ENCODE results near the gene PPCDC. TPM values are rescaled to one million over a fixed set of nuclear protein-coding genes. Genes with fewer than 3 reads are reported as not detected.

Gene PPCDC
- polyA plus RNA-seq (2012; ENCODE audit: low read depth, missing spikeins) = 26.4 TPM

GRCh38 chr15:75023181-75023871 lies at the start of gene PPCDC:
Gene PPCDC, plus strand, starts transcription at chr15:75023590. Its CDS starts 4,729 bp downstream, at chr15:75028319.
- FAIRE-seq (peak; percentile 98), DNase-seq (ENCODE audit: insufficient read length, low spot score) (peak; percentile 97)
- TF ChIP-seq PAX5 (IDR thresholded peaks at IDR 0.05; ENCODE audit: insufficient read depth, low read length, severe bottlenecking) = no peak
- TF ChIP-seq POU2F2 (IDR thresholded peaks at IDR 0.05; ENCODE audit: low read depth, low read length) = peak; percentile 83
- TF ChIP-seq TAF1 (IDR thresholded peaks at IDR 0.05; ENCODE audit: low read depth, low read length) = peak; percentile 92
- peak; percentile 97 for TF ChIP-seq POLR2AphosphoS5 (IDR thresholded peaks at IDR 0.05; ENCODE audit: low read depth, low read length)
- TF ChIP-seq POLR2A (IDR thresholded peaks at IDR 0.05; ENCODE audit: low read depth, low read length) = peak; percentile 97
- no peak for TF ChIP-seq SPI1 (IDR thresholded peaks at IDR 0.05; ENCODE audit: low read depth, low read length)

GRCh38 chr15:74976159-74976558 lies 47.2 kb upstream of the PPCDC start:
- no peak for FAIRE-seq
- TF ChIP-seq POLR2AphosphoS5 (IDR thresholded peaks at IDR 0.05; ENCODE audit: low read depth, low read length) (no peak), TAF1 (IDR thresholded peaks at IDR 0.05; ENCODE audit: low read depth, low read length) (no peak), PAX5 (IDR thresholded peaks at IDR 0.05; ENCODE audit: insufficient read depth, low read length, severe bottlenecking) (no peak), POU2F2 (IDR thresholded peaks at IDR 0.05; ENCODE audit: low read depth, low read length) (no peak)
- no peak for DNase-seq (ENCODE audit: insufficient read length, low spot score)

DNA sequence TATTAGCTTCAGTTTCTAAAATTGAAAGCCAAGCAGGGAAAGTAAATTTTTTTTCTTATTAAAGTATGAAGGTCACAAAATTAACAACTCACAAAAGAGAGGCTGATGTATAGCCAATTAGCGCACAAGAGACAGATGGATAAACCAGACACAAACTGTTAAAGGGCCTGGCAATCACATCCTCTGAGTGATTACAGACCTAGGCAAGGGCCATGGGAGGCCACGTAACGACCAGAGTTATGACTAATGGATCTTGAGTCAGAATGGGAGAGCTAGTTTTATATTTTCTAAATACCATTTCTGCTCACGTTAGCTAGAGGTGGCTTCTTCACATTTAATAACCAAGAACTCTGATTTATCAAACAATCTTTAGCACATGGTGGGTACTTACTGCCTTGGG lies 45.8 kb upstream of the PPCDC start:
- no peak for DNase-seq (ENCODE audit: insufficient read length, low spot score)
- FAIRE-seq = no peak
- no peak for TF ChIP-seq POU2F2 (IDR thresholded peaks at IDR 0.05; ENCODE audit: low read depth, low read length)
- TF ChIP-seq SPI1 (IDR thresholded peaks at IDR 0.05; ENCODE audit: low read depth, low read length) = no peak
- TF ChIP-seq POLR2AphosphoS5 (IDR thresholded peaks at IDR 0.05; ENCODE audit: low read depth, low read length) = no peak
- no peak for TF ChIP-seq PAX5 (IDR thresholded peaks at IDR 0.05; ENCODE audit: insufficient read depth, low read length, severe bottlenecking)
- TF ChIP-seq POLR2A (IDR thresholded peaks at IDR 0.05; ENCODE audit: low read depth, low read length) = no peak
- no peak for TF ChIP-seq TAF1 (IDR thresholded peaks at IDR 0.05; ENCODE audit: low read depth, low read length)

- no peak for TF ChIP-seq POLR2A (IDR thresholded peaks at IDR 0.05; ENCODE audit: low read depth, low read length)
- no peak for TF ChIP-seq POU2F2 (IDR thresholded peaks at IDR 0.05; ENCODE audit: low read depth, low read length)
- TF ChIP-seq PAX5 (IDR thresholded peaks at IDR 0.05; ENCODE audit: insufficient read depth, low read length, severe bottlenecking) = no peak
- no peak for TF ChIP-seq POLR2AphosphoS5 (IDR thresholded peaks at IDR 0.05; ENCODE audit: low read depth, low read length)
- no peak for TF ChIP-seq TAF1 (IDR thresholded peaks at IDR 0.05; ENCODE audit: low read depth, low read length)
- no peak for TF ChIP-seq SPI1 (IDR thresholded peaks at IDR 0.05; ENCODE audit: low read depth, low read length)
- FAIRE-seq (no peak), DNase-seq (ENCODE audit: insufficient read length, low spot score) (no peak)
These were observed 45.3 kb upstream of the PPCDC start for GRCh38 chr15:74978077-74978476.

DNA sequence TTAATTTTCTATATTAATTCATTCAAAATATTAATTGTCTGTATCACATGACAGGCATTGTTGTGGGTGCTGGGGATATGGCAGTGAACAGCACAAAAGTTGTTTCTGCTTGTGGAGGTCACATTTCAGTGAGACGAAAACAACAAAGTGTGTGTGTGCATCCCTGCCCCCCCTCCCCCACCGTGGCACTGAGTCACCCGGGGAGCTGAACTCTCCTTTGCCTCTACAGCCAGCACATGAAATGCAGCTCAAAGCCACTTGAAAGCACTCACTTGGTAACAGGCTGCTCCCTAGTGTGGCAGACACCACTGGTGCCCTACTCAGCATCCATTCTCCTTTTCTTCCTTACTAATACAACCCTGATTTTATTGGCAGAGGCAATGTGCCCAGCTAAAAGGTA lies 44.9 kb upstream of the PPCDC start:
- no peak for TF ChIP-seq PAX5 (IDR thresholded peaks at IDR 0.05; ENCODE audit: insufficient read depth, low read length, severe bottlenecking)
- TF ChIP-seq POLR2AphosphoS5 (IDR thresholded peaks at IDR 0.05; ENCODE audit: low read depth, low read length) = no peak
- no peak for TF ChIP-seq POLR2A (IDR thresholded peaks at IDR 0.05; ENCODE audit: low read depth, low read length)
- FAIRE-seq = no peak
- DNase-seq (ENCODE audit: insufficient read length, low spot score) = no peak

GRCh38 chr15:74982183-74982582 lies 41.2 kb upstream of the PPCDC start:
- TF ChIP-seq POLR2AphosphoS5 (IDR thresholded peaks at IDR 0.05; ENCODE audit: low read depth, low read length) (no peak), POLR2A (IDR thresholded peaks at IDR 0.05; ENCODE audit: low read depth, low read length) (no peak), POU2F2 (IDR thresholded peaks at IDR 0.05; ENCODE audit: low read depth, low read length) (no peak), PAX5 (IDR thresholded peaks at IDR 0.05; ENCODE audit: insufficient read depth, low read length, severe bottlenecking) (no peak), SPI1 (IDR thresholded peaks at IDR 0.05; ENCODE audit: low read depth, low read length) (no peak), TAF1 (IDR thresholded peaks at IDR 0.05; ENCODE audit: low read depth, low read length) (no peak)
- DNase-seq (ENCODE audit: insufficient read length, low spot score) = no peak
- no peak for FAIRE-seq

- FAIRE-seq (no peak), DNase-seq (ENCODE audit: insufficient read length, low spot score) (no peak)
- TF ChIP-seq TAF1 (IDR thresholded peaks at IDR 0.05; ENCODE audit: low read depth, low read length) = no peak
- no peak for TF ChIP-seq POU2F2 (IDR thresholded peaks at IDR 0.05; ENCODE audit: low read depth, low read length)
- no peak for TF ChIP-seq SPI1 (IDR thresholded peaks at IDR 0.05; ENCODE audit: low read depth, low read length)
- TF ChIP-seq POLR2AphosphoS5 (IDR thresholded peaks at IDR 0.05; ENCODE audit: low read depth, low read length) = no peak
- TF ChIP-seq PAX5 (IDR thresholded peaks at IDR 0.05; ENCODE audit: insufficient read depth, low read length, severe bottlenecking) = no peak
- TF ChIP-seq POLR2A (IDR thresholded peaks at IDR 0.05; ENCODE audit: low read depth, low read length) = no peak
These were observed 39.6 kb upstream of the PPCDC start for GRCh38 chr15:74983725-74984231.

DNA sequence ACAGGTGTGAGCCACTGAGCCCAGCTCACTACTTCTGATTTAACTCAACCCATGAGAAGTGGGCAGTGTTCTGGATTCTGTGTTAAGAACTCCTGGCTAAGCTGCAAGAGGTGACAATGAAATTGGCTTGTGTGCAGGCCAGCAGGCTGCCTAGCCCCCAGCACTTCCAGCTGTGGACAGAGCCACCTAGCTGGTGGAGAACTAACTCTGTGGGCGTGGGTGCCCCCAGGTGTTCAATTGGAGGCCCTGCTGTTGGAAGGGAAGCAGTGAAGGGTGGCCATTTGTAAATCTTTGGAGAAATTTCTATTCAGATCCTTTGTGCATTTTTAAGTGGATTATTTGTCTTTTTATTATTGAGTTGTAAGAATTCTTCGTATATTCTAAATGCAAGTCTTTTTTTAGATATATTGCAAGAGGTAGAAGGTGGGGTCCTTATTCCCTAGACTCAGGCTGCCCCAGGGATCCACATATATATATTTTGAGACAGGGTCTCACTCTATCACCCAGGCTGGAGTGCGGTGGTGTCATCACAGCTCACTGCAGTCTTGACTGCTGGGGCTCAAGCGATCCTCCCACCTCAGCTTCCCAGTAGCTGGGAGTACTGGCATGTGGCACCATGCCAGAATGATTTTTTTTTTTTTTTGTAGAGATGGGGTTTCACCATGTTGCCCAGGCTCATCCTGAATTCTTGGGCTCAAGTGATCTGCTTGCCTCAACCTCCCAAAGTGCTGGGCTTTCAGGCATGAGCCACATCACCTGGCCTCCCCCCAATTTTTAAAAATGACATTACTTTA lies 35.2 kb upstream of the PPCDC start:
- TF ChIP-seq POLR2AphosphoS5 (IDR thresholded peaks at IDR 0.05; ENCODE audit: low read depth, low read length) = no peak
- no peak for TF ChIP-seq PAX5 (IDR thresholded peaks at IDR 0.05; ENCODE audit: insufficient read depth, low read length, severe bottlenecking)
- no peak for TF ChIP-seq POLR2A (IDR thresholded peaks at IDR 0.05; ENCODE audit: low read depth, low read length)
- no peak for TF ChIP-seq SPI1 (IDR thresholded peaks at IDR 0.05; ENCODE audit: low read depth, low read length)
- no peak for TF ChIP-seq POU2F2 (IDR thresholded peaks at IDR 0.05; ENCODE audit: low read depth, low read length)
- no peak for TF ChIP-seq TAF1 (IDR thresholded peaks at IDR 0.05; ENCODE audit: low read depth, low read length)
- no peak for FAIRE-seq
- no peak for DNase-seq (ENCODE audit: insufficient read length, low spot score)

- TF ChIP-seq TAF1 (IDR thresholded peaks at IDR 0.05; ENCODE audit: low read depth, low read length) (no peak), POLR2A (IDR thresholded peaks at IDR 0.05; ENCODE audit: low read depth, low read length) (no peak), SPI1 (IDR thresholded peaks at IDR 0.05; ENCODE audit: low read depth, low read length) (no peak), PAX5 (IDR thresholded peaks at IDR 0.05; ENCODE audit: insufficient read depth, low read length, severe bottlenecking) (no peak), POU2F2 (IDR thresholded peaks at IDR 0.05; ENCODE audit: low read depth, low read length) (no peak), POLR2AphosphoS5 (IDR thresholded peaks at IDR 0.05; ENCODE audit: low read depth, low read length) (no peak)
- no peak for DNase-seq (ENCODE audit: insufficient read length, low spot score)
- FAIRE-seq = no peak
These were observed 33.9 kb upstream of the PPCDC start for GRCh38 chr15:74989527-74989926.

Measured in GM12891 (cell line).